ENCODE results near the gene PGA4. TPM values are rescaled to one million over a fixed set of nuclear protein-coding genes. Genes with fewer than 3 reads are reported as not detected.

PGA4 gene
- total RNA-seq: not detected in 2 replicates

DNA sequence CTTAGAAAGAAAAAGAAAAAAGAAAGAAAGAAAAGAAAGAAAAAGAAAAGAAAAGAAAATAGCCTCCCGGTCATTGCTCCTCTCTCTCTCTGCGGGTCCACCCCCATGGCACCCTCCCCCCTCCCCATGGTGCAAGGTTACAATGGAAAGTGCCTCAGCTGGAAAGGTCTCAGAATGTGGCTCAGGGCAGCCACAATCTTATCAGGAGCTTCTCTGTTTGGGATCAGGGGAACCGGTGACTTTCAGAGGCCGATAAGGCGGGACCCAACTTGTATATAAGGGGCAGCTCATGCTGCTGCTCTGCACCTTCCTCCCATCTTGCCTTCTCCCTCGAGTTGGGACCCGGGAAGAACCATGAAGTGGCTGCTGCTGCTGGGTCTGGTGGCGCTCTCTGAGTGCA lies at the start of gene PGA4:
TSS of gene PGA4 (plus strand) at position 301 of the 400 bp plus-strand sequence. CDS start at position 355, 54 bp downstream.

GRCh38 chr11:61202950-61203746 lies 19.0 kb upstream of the PGA4 start, which contains the start of gene PGA3:
TSS of gene PGA3 (plus strand) at chr11:61203515. CDS start at chr11:61203565, 50 bp downstream.

GRCh38 chr11:61240875-61241274 lies 18.7 kb downstream of the PGA4 start, which contains the start of gene PGA5:
TSS of gene PGA5 (plus strand) at chr11:61241175. CDS start at chr11:61241227, 52 bp downstream.

Other genes starting within 250 kb of the PGA4 start
- not detected in 2 replicates for gene CD5, start 119.9 kb upstream of the PGA4 start, total RNA-seq
- gene VPS37C, start 60.9 kb upstream of the PGA4 start, total RNA-seq: 7.3 and 19.1 TPM in 2 replicates
- not detected in 2 replicates for gene PGA3, start 18.8 kb upstream of the PGA4 start, total RNA-seq
- not detected in 2 replicates for gene PGA5, start 18.8 kb downstream of the PGA4 start, total RNA-seq
- 0.21 TPM in 1 of 2 replicates, not detected in the other for gene VWCE, start 73.0 kb downstream of the PGA4 start, total RNA-seq
- 145 and 181 TPM in 2 replicates for gene DDB1, start 110.8 kb downstream of the PGA4 start, total RNA-seq
- 35.8 and 36.3 TPM in 2 replicates for gene TKFC, start 110.9 kb downstream of the PGA4 start, total RNA-seq
- 50.0 and 62.9 TPM in 2 replicates for gene CYB561A3, start 139.5 kb downstream of the PGA4 start, total RNA-seq
- gene TMEM138, start 140.0 kb downstream of the PGA4 start, total RNA-seq: 24.7 and 29.1 TPM in 2 replicates
- 8.1 and 8.6 TPM in 2 replicates for gene TMEM216, start 170.2 kb downstream of the PGA4 start, total RNA-seq
- gene CPSF7, start 207.6 kb downstream of the PGA4 start, total RNA-seq: 27.7 and 34.7 TPM in 2 replicates
- 29.8 and 45.3 TPM in 2 replicates for gene SDHAF2, start 207.8 kb downstream of the PGA4 start, total RNA-seq

Measured in airway epithelial cell (primary cell).